OCI-M2 (cell line): ENCODE results near the gene C12orf56.
"Not testable (repeated sequence)": the region's sequence is repeated elsewhere in the genome, so short reads cannot be mapped to it uniquely, and the experiment has no call there.

ENCODE experiments used
- DNase-seq: peaks from one replicate; lab custom pipeline; 2025; ENCODE audit not compliant: unreplicated experiment; lab: John Stamatoyannopoulos, UW

Gene C12orf56

GRCh38 chr12:64240781-64241180, 149.8 kb downstream of the C12orf56 start:
- no peak for DNase-seq

- no peak for DNase-seq
Observed at GRCh38 chr12:64237382-64237781, 153.2 kb downstream of the C12orf56 start.

- DNase-seq, result no peak
Observed at GRCh38 chr12:64236549-64236948, 154.0 kb downstream of the C12orf56 start.

- no peak for DNase-seq
Observed at GRCh38 chr12:64232196-64232595, 158.4 kb downstream of the C12orf56 start.

GRCh38 chr12:64229796-64230195, 160.8 kb downstream of the C12orf56 start:
- DNase-seq, result no peak

- no peak for DNase-seq
Observed at GRCh38 chr12:64229240-64229639, 161.3 kb downstream of the C12orf56 start.

GRCh38 chr12:64225626-64226025, 164.9 kb downstream of the C12orf56 start:
- no peak for DNase-seq

- DNase-seq, result peak; percentile 22
Observed at GRCh38 chr12:64222009-64222765, 168.4 kb downstream of the C12orf56 start, which contains the start of gene KICS2. TSS of gene KICS2 (minus strand) at chr12:64222296. CDS start at chr12:64222237, 59 bp downstream.

- peak; percentile 24 for DNase-seq
Observed at GRCh38 chr12:64221651-64222008, 168.9 kb downstream of the C12orf56 start.

GRCh38 chr12:64220046-64220445, 170.5 kb downstream of the C12orf56 start:
- DNase-seq, result no peak

- DNase-seq, result no peak
Observed at GRCh38 chr12:64219145-64219544, 171.4 kb downstream of the C12orf56 start.

GRCh38 chr12:64218597-64218996, 172.0 kb downstream of the C12orf56 start:
- DNase-seq, result no peak

GRCh38 chr12:64217643-64218042, 172.9 kb downstream of the C12orf56 start:
- not testable (repeated sequence) for DNase-seq

GRCh38 chr12:64216239-64216638, 174.3 kb downstream of the C12orf56 start:
- DNase-seq, result no peak
